NCI-H460 (cell line): ENCODE results near the gene ALG9. TPM values are rescaled to one million over a fixed set of nuclear protein-coding genes. Genes with fewer than 3 reads are reported as not detected.

Experiments used
- DNase-seq: peaks from one replicate; pipeline ENCODE4 v3.0.0-alpha.2; 2016; ENCODE audit warnings: low read depth; ENCODE audit errors: extremely low read depth
- small RNA-seq, 2 experiments: library from RNA; depleted of rRNA; stranded (forward); fragments of <200 nt; gene quantifications; one replicate each; pipeline ENCODE3, GENCODE V24; 2014
- total RNA-seq: library from RNA; depleted of rRNA; stranded (reverse); fragments of >200 nt; shearing (Covaris generic); gene quantifications from 2 replicates; pipeline ENCODE4 v1.2.3, GENCODE V29; 2014; rRNA removed

Gene ALG9
- total RNA-seq, 1 experiment from 2014 or later = 47.5 TPM

- DNase-seq = no peak
Observed at GRCh38 chr11:111737444-111738210, 133.8 kb downstream of the ALG9 start.

DNA sequence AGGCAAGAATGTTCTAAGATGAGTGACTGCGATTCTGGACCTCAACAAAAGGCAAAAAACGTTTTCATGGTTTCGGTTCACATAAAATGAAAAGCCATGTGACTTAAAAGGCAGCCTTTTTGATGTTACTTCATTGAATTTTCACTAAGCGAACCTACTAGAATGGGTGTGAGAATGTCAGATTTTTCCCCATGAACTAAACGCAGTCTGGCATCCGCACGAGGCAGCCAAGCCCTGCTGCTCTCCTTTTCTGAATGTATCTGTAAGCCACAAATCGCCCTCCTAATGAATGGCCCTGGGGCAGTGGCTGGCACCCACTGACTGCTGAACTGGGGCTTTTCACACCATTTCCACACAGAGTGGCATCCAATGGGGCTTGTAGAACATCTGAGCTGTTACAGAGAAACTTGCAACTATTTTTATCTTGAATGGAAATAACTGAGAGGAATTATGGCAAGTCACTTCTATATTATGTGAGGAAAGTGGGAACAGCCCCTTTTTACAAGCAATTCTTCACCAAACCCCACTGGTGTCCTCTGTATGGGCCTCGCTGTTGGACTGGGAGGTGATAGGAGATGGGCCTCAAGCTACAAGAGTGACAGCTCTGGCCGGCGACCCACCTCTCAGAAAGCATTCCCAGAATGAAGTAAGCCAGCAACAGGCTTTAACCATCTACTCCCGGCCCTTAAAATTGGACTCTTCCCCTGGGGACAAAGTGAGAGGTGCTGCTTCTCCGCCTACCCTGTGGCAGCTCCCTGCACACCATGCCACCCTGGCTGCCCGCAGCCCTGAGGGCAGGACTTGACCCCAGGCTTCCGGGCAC, 134.5 kb downstream of the ALG9 start:
- DNase-seq = no peak

Small RNAs within 50 kb of the gene (small RNA-seq; reads per million reads assigned to genes)
- gene GNG5P3 (0 reads per million in 2 experiments), gene RPL37AP8 (0.02 to 1.2 reads per million in 2 experiments)

Other genes starting within 250 kb of the ALG9 start
- gene PPP2R1B, start 105.2 kb downstream of the ALG9 start, total RNA-seq = 20.4 and 20.5 TPM in 2 replicates
- 3.1 and 4.7 TPM in 2 replicates for gene FDXACB1, start 7.6 kb upstream of the ALG9 start, total RNA-seq
- gene CFAP68, start 8.0 kb upstream of the ALG9 start, total RNA-seq = 32.0 and 38.6 TPM in 2 replicates
- 10.4 and 12.4 TPM in 2 replicates for gene CRYAB, start 40.2 kb upstream of the ALG9 start, total RNA-seq
- not detected in 2 replicates for gene HSPB2, start 41.2 kb upstream of the ALG9 start, total RNA-seq
- 0.25 TPM in 1 of 2 replicates, not detected in the other for gene C11orf52, start 47.3 kb upstream of the ALG9 start, total RNA-seq
- gene DIXDC1, start 65.8 kb upstream of the ALG9 start, total RNA-seq = 6.3 and 7.4 TPM in 2 replicates
- gene DLAT, start 153.8 kb upstream of the ALG9 start, total RNA-seq = 57.8 and 59.1 TPM in 2 replicates
- gene PIH1D2, start 202.4 kb upstream of the ALG9 start, total RNA-seq = 1.8 and 2.8 TPM in 2 replicates
- 19.5 and 20.3 TPM in 2 replicates for gene NKAPD1, start 202.7 kb upstream of the ALG9 start, total RNA-seq
- 63.3 and 69.5 TPM in 2 replicates for gene TIMM8B, start 215.2 kb upstream of the ALG9 start, total RNA-seq
- 143 and 152 TPM in 2 replicates for gene SDHD, start 215.3 kb upstream of the ALG9 start, total RNA-seq